Metanephros (tissue), 2 donors: Measurements from ENCODE around the gene CDHR5. TPM values are rescaled to one million over a fixed set of nuclear protein-coding genes. Genes with fewer than 3 reads are reported as not detected.

Experiments
- small RNA-seq: library from RNA; depleted of rRNA; stranded (forward); fragments of <200 nt; gene quantifications from one replicate; pipeline ENCODE3, GENCODE V24; 2014; ENCODE audit warnings: low replicate concordance
- total RNA-seq: library from RNA; depleted of rRNA; stranded (reverse); fragments of >200 nt; gene quantifications from one replicate; pipeline ENCODE4 v1.2.3, GENCODE V29; 2014

The CDHR5 gene, protein sequence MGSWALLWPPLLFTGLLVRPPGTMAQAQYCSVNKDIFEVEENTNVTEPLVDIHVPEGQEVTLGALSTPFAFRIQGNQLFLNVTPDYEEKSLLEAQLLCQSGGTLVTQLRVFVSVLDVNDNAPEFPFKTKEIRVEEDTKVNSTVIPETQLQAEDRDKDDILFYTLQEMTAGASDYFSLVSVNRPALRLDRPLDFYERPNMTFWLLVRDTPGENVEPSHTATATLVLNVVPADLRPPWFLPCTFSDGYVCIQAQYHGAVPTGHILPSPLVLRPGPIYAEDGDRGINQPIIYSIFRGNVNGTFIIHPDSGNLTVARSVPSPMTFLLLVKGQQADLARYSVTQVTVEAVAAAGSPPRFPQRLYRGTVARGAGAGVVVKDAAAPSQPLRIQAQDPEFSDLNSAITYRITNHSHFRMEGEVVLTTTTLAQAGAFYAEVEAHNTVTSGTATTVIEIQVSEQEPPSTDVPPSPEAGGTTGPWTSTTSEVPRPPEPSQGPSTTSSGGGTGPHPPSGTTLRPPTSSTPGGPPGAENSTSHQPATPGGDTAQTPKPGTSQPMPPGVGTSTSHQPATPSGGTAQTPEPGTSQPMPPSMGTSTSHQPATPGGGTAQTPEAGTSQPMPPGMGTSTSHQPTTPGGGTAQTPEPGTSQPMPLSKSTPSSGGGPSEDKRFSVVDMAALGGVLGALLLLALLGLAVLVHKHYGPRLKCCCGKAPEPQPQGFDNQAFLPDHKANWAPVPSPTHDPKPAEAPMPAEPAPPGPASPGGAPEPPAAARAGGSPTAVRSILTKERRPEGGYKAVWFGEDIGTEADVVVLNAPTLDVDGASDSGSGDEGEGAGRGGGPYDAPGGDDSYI
- 21.3 TPM for total RNA-seq

DNA sequence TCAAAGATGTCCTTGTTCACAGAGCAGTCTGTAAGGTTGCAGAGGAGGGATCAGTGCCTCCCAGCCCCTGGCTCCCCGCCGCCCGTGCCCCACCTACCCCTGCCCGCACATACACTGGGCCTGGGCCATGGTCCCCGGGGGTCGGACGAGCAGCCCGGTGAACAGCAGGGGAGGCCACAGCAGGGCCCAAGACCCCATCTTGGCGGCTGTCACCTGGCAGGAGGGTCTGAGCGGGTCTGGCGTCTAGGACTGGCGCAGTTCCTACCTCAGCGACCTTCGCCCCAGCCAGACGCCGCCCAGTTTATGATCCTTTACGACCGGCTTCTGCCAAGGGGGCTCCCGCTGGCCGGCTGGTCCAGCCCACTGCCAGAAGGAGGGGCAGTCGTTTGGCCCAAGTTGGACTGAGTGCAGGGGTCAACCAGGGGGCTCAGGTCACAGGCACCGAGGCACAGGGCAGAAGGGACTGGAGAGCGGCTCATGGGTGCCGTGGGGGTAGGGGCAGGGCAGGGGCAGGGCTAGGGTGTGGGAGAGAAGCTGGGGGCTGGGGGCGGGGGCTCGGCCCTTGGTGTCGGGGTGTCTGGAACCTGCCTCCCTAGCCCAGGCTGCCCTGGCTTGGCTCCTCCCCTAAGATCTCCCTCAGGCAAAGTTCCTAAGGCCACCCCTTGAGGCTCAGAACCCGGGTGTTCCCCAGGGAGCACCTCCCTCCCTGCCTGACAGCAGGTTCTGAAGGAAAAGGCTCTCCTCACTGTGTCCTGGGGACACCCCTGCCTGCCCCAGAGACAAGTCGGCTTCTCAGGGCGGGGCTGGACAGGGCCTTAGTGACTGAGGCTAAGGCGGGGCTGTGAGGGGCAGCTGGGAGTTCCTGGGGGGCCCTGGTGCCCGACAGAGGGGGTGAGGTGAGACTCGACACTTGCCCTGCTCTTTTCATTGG, at the start of gene CDHR5:
TSS of gene CDHR5 (minus strand) at position 251 of the 931 bp plus-strand sequence. CDS start at position 198, 53 bp downstream.

GRCh38 chr11:636511-637332, 12.0 kb upstream of the CDHR5 start, which contains the start of gene DRD4:
Gene DRD4 (plus strand): TSS chr11:637269. CDS start chr11:637305, 36 bp downstream.

GRCh38 chr11:626475-627307, 1.9 kb upstream of the CDHR5 start, which contains the start of gene SCT:
Gene SCT (minus strand): TSS chr11:627181. CDS start chr11:627143, 38 bp downstream.

DNA sequence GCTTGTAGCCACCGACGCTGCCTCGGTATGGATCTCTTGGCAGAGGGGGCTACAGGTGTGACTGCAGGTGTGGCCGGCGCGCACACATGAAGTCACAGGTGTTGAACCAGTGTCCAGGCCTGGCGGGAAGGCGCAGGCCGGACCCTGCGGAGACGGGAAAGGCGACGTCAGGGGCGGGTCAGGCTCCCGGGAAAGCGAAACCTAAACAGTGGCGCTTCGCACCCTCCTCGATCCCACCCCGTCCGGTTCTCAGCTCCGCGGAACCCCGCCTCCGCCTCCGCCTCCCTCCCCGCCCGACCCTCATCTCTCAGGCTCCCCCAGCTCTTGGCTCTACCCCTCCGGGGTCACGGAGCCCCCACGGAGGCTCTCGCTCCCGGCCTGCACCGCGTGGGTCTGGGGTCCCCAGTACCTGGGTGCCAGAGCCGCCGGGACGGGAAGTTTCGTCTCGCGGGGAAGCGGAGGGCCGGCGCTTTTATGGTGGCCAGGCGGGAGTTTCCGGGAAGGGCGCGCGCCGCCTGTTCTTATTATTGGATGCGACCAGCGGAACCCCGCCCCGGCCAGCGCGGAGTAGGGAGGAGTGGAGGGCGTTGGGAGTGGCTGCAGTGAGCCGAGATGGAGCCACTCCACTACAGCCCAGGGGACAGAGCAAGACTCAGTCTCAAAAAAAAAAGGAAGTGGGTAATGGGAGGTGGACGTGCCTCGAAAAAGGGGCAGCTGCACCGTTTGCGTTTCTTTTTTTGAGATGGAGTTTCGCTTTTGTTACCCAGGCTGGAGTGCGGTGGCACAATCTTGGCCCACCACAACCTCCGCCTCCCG, 9.0 kb downstream of the CDHR5 start, which contains the start of gene IRF7:
TSS of gene IRF7 (minus strand) at position 447 of the 816 bp plus-strand sequence. CDS start 586 bp downstream, outside the sequence.

DNA sequence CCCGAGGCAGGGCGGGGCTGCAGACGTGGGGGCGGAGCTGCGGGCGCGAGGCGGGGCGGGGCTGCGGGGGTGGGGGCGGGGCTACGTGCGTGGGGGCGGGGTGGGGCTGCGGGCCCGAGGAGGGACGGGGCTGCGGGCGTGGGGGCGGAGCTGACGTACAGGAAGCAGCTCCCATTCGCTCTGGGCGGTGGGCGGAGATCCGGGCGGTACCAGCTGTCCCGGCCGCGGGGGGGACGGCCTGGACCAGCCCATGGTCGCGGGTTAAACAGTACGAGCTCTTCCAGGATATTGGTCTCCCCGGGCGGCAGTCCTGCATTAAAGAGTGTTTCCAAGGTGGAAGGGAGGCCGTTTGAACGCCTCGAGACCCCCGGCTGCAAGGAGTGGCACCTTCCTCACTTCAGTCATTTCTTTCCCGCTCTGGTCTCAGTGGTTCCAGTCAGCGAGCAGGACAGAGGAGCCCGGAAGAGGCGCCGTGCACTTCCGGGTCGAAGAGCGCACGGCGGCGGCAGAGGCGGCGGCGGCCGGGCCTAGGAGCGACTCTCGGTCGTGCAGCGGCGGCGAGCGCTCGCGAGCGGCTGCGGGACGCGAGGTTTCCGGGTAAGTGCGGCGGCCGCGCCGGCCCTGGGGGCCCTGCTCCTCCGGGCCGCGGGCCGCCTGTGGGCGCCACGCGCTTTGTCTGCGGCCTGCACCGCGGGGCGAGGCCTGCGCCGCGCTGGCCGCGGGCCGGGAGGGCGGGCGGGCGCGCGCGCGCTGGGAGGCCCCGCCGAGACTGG, 48.6 kb downstream of the CDHR5 start, which contains the start of gene PHRF1:
TSS of gene PHRF1 (plus strand) at position 475 of the 773 bp plus-strand sequence. CDS start 5,043 bp downstream, outside the sequence.

Small RNAs within 50 kb of the gene (small RNA-seq; reads per million reads assigned to genes)
- 9.0 reads per million, percentile 95 among the genes with 10 or more reads in this experiment for gene MIR210

Other genes with a start within 250 kb of the CDHR5 start
- 5.2 TPM for gene PKP3, start 230.7 kb downstream of the CDHR5 start, total RNA-seq
- gene SIGIRR, start 210.0 kb downstream of the CDHR5 start, total RNA-seq: 40.8 TPM
- 12.8 TPM for gene ANO9, start 182.9 kb downstream of the CDHR5 start, total RNA-seq
- gene PTDSS2, start 174.7 kb downstream of the CDHR5 start, total RNA-seq: 48.8 TPM
- 143 TPM for gene RNH1, start 117.7 kb downstream of the CDHR5 start, total RNA-seq
- gene HRAS, start 89.4 kb downstream of the CDHR5 start, total RNA-seq: 23.0 TPM
- gene LRRC56, start 87.4 kb downstream of the CDHR5 start, total RNA-seq: 1.8 TPM
- 2.3 TPM for gene LMNTD2, start 64.2 kb downstream of the CDHR5 start, total RNA-seq
- 55.8 TPM for gene RASSF7, start 64.0 kb downstream of the CDHR5 start, total RNA-seq
- gene PHRF1, start 48.5 kb downstream of the CDHR5 start, total RNA-seq: 29.7 TPM
- 18.1 TPM for gene IRF7, start 9.0 kb downstream of the CDHR5 start, total RNA-seq
- 7.6 TPM for gene SCT, start 2.2 kb upstream of the CDHR5 start, total RNA-seq
- 1.3 TPM for gene DRD4, start 12.3 kb upstream of the CDHR5 start, total RNA-seq
- gene DEAF1, start 70.3 kb upstream of the CDHR5 start, total RNA-seq: 27.9 TPM
- 16.8 TPM for gene TMEM80, start 70.9 kb upstream of the CDHR5 start, total RNA-seq
- gene EPS8L2, start 81.3 kb upstream of the CDHR5 start, total RNA-seq: 137 TPM
- 118 TPM for gene TALDO1, start 122.5 kb upstream of the CDHR5 start, total RNA-seq
- gene GATD1, start 152.5 kb upstream of the CDHR5 start, total RNA-seq: 67.5 TPM
- 0.12 TPM for gene CEND1, start 165.1 kb upstream of the CDHR5 start, total RNA-seq
- 10.7 TPM for gene SLC25A22, start 173.3 kb upstream of the CDHR5 start, total RNA-seq
- gene PIDD1, start 180.3 kb upstream of the CDHR5 start, total RNA-seq: 19.7 TPM
- gene RPLP2, start 185.0 kb upstream of the CDHR5 start, total RNA-seq: 558 TPM
- 76.7 TPM for gene PNPLA2, start 194.0 kb upstream of the CDHR5 start, total RNA-seq
- 12.9 TPM for gene CRACR2B, start 203.0 kb upstream of the CDHR5 start, total RNA-seq
- 153 TPM for gene CD151, start 208.0 kb upstream of the CDHR5 start, total RNA-seq
- gene POLR2L, start 217.6 kb upstream of the CDHR5 start, total RNA-seq: 39.9 TPM
- 75.3 TPM for gene TSPAN4, start 217.9 kb upstream of the CDHR5 start, total RNA-seq